NT2/D1 (cell line): ENCODE results near the gene CACNA1C.

Experiments used
- DNase-seq: peaks from one replicate; pipeline ENCODE4 v3.0.0-alpha.2; 2011; ENCODE audit warnings: low read depth, low spot score
- H3K27me3 ChIP-seq: 2 replicates; pipeline ENCODE4 v1.6.0; 2011; ENCODE audit warnings: mild to moderate bottlenecking; ENCODE audit not compliant: insufficient read length, insufficient read depth
- H3K36me3 ChIP-seq: 2 replicates; pipeline ENCODE4 v1.6.1; 2011; ENCODE audit warnings: mild to moderate bottlenecking, low read length, mixed read lengths; ENCODE audit not compliant: insufficient read depth, insufficient read length
- H3K4me1 ChIP-seq: 2 replicates; pipeline ENCODE4 v1.5.1; 2011; ENCODE audit not compliant: insufficient read depth, insufficient read length
- H3K4me3 ChIP-seq: 2 replicates; pipeline ENCODE4 v1.5.1; 2011; ENCODE audit warnings: low read depth; ENCODE audit not compliant: insufficient read length
- H3K9ac ChIP-seq: 2 replicates; pipeline ENCODE4 v1.6.0; 2011; ENCODE audit warnings: low read depth; ENCODE audit not compliant: insufficient read length
- H3K9me3 ChIP-seq: 2 replicates; pipeline ENCODE4 v1.5.1; 2011; ENCODE audit warnings: mild to moderate bottlenecking, low read length; ENCODE audit not compliant: insufficient read depth
- SUZ12 ChIP-seq: IDR thresholded peaks from 2 replicates; pipeline ENCODE4 v1.6.1; 2011; ENCODE audit not compliant: insufficient read length, insufficient read depth; ENCODE audit errors: extremely low read depth
- YY1 ChIP-seq: IDR thresholded peaks from 2 replicates; pipeline ENCODE4 v1.6.1; 2011; ENCODE audit not compliant: insufficient read length, insufficient read depth
- ZNF274 ChIP-seq: IDR thresholded peaks from 2 replicates; pipeline ENCODE4 v1.6.1; 2011; ENCODE audit warnings: mild to moderate bottlenecking, low read depth, low read length

CACNA1C gene

DNA sequence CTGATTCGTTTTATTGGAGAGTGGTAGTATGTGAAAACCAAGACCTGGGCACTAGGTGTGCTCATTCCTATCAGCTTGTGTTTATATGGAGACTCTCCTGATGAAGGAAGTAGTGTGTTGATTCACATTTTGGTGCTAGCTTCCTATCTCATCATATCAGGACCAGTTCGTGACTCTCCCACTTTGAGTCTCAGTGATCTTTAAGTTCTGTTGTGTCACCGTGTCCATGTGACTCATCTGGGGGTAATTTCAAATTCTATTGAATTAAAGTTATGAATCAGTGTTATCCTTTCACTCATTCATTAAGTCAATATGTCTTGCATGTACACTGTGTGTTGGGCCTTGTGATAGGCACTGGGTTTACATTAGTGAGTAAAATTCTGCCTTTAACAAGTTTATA, 180.2 kb downstream of the CACNA1C start:
- TF ChIP-seq YY1 (no peak), ZNF274 (no peak)
- Histone ChIP-seq H3K27me3 (no peaks in the 10 kb centered on the region), H3K9me3 (peaks cover 14% of the 10 kb centered on the region), H3K9ac (no peak overlapping the region), H3K4me1 (no peaks in the 10 kb centered on the region), H3K4me3 (no peak overlapping the region), H3K36me3 (no peaks in the 10 kb centered on the region)
- no peak for DNase-seq

DNA sequence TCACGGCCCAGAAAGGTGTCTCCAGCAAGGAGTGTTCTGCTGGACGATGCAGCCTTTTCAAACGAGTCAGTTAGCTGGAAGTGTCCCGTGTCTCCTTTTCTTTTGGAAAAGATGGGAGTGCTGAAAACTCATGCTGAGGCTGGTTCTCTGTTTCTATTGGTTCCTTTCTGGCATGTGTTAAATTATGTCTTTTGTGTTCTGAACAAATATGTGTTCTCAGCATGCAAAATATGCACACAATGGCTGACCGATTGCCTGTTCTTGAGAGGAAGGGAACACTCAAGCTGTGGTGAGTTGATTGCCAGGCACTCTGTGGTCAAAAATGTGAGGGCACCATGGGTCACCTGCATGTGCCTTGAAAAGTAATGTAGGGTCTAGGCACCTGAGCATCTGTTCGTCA, 181.3 kb downstream of the CACNA1C start:
- no peak for DNase-seq
- no peaks in the 10 kb centered on the region for H3K27me3 ChIP-seq
- no peak overlapping the region for H3K4me3 ChIP-seq
- H3K36me3 ChIP-seq = no peaks in the 10 kb centered on the region
- H3K9me3 ChIP-seq = peaks cover 14% of the 10 kb centered on the region
- H3K9ac ChIP-seq = no peak overlapping the region
- TF ChIP-seq SUZ12 = no peak
- TF ChIP-seq YY1 = no peak
- H3K4me1 ChIP-seq = no peaks in the 10 kb centered on the region

DNA sequence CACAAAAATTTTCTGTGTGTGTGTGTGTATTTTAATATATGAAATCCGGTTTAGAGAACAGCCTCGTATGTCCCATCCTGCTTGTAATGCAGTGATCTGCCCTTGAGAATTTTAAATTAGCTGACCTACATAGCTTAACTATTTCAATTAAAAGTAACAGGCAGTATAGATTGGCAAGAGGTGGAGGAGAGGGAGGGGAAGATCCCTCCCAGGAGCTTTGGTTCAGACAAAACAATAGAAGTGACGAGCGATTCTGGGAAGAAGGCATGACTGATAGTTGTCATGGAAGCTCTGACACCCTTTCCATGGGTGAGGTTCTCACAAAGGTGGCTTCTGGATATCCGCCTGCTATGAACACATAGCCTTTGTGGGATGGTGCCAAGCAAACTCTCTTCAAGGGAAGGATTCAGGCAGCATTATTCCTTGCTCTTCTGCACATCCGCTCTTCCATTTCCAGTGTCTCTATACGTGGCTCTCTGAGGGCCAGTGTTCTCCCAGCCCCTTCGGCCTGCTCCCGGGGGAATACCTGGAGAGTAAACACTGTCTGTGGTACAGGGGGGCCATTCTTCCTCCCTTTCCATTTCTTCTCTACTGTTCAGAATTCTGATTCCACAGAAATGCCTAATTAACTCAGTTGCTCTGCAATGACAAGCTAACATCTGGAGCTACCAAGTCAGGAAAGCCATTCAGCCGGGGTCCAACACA, 182.0 kb downstream of the CACNA1C start:
- no peak overlapping the region for H3K4me3 ChIP-seq
- TF ChIP-seq SUZ12 (no peak), YY1 (no peak), ZNF274 (no peak)

DNA sequence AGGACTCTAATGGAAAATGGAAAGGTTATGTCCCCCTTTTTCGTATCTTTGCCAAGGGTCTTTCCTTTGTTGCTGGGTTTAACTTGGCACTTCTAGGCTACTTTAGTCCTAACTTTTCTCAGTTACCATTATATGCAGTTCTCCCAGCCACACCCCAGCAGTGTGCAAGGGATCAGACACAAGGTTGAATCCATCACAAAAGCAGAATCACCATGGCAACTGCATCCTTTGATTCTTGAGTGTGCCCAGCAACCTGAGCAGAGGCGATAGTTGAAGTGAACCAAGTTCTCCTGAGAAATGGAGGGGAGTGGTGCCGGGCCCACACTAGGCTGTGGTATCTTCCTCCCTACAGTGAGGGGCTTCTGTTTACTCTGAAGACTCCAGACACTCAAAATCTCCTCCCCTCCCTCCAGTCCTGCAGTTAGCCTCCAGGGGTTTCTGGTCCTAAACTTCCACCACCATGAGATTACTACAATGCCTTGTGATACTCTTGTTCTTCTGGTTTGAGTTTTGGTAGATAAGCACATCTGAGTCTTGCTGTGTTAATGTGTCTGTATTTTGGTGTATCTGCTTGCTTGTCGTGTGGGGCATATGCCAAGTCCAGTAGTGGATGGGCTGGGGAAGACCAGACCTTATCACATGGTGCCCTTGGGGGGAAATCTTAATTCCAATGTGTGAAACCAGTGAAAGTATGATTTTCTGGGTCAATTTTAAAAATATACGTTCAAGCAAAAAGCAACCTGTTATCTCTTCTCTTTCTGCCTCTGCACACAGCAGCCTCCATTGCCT, 183.9 kb downstream of the CACNA1C start:
- Histone ChIP-seq H3K27me3 (no peaks in the 10 kb centered on the region), H3K4me1 (peaks cover 11% of the 10 kb centered on the region), H3K9ac (no peak overlapping the region), H3K36me3 (no peaks in the 10 kb centered on the region), H3K4me3 (no peak overlapping the region), H3K9me3 (peaks cover 14% of the 10 kb centered on the region)
- DNase-seq = no peak
- TF ChIP-seq YY1 (no peak), ZNF274 (no peak), SUZ12 (no peak)

More for the DNA sequence above, 182.0 kb downstream of the CACNA1C start:
- no peaks in the 10 kb centered on the region for H3K36me3 ChIP-seq
- H3K9me3 ChIP-seq = peaks cover 14% of the 10 kb centered on the region
- no peaks in the 10 kb centered on the region for H3K4me1 ChIP-seq
- no peak for DNase-seq
- no peaks in the 10 kb centered on the region for H3K27me3 ChIP-seq
- no peak overlapping the region for H3K9ac ChIP-seq

DNA sequence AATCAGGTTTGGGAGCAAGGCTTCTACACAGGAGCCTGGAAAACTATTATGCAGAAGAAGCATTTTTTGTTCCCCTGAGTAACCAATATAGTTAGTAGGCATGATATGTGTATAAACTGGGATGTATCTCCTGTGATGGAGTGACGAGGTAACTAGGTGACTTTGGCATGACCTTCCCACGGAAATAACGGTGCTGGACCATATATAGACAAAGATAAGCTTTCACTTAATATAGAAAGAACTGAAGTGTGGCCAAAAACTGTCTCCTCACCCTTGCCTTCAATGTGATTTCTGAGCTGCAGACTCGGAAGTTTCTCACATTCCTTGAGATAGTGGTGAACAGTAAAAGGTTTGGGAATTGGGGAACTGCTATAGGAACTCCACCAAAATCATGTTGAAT, 185.3 kb downstream of the CACNA1C start:
- H3K4me1 ChIP-seq = peaks cover 17% of the 10 kb centered on the region
- peaks cover 14% of the 10 kb centered on the region for H3K9me3 ChIP-seq
- no peak overlapping the region for H3K9ac ChIP-seq
- no peak for TF ChIP-seq YY1
- TF ChIP-seq ZNF274 = no peak
- no peak for TF ChIP-seq SUZ12
- H3K36me3 ChIP-seq = no peaks in the 10 kb centered on the region
- H3K27me3 ChIP-seq = no peaks in the 10 kb centered on the region
- H3K4me3 ChIP-seq = no peak overlapping the region
- no peak for DNase-seq

DNA sequence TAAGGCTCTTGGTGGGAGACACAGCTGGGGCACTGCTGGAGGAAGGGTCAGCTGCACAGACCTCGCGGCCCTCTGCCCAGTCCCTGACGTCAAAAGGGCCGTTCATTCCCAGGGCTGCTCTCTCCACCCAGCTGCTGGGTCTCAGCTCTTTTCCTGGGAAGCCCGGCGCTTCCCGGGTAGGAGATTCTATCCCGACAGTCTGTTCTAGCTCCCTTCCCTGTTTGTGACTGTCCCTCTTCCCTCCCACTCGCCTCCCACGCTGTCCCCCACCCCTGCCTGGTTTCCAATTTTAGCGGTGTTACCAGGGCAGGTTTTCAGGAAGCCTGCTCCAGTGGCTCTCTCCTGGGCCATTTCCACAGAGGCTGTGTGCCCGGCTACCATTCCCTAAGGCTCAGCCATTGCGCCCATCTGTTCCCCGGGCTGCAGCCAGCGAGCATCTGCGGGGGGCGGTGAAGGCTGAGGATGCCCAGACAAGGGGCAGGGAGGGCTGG, 186.6 kb downstream of the CACNA1C start:
- no peak for DNase-seq
- peaks cover 23% of the 10 kb centered on the region for H3K4me1 ChIP-seq
- peaks cover 6% of the 10 kb centered on the region for H3K9me3 ChIP-seq
- TF ChIP-seq ZNF274 (no peak), SUZ12 (no peak), YY1 (no peak)
- no peak overlapping the region for H3K4me3 ChIP-seq
- H3K36me3 ChIP-seq = no peaks in the 10 kb centered on the region
- no peak overlapping the region for H3K9ac ChIP-seq
- H3K27me3 ChIP-seq = no peaks in the 10 kb centered on the region

DNA sequence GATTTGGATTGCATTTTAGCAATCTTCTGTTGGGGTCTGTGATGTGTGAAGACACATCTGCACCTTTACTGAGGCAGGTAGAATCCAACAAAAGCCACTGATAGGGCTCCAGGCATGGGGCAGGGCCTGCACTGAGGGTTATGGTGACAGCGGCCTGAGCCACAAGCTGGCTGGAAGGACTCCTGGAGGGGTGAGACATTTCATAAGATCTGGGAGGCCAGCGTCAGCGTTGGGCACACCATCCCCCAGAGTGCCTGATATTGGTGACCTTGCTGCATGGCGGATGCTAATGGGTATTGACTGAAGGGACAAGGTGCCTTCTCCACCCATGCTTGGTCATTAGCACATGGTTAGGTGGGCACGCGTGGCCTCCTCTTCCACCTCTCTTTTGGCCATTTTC, 187.6 kb downstream of the CACNA1C start:
- Histone ChIP-seq H3K9me3 (no peaks in the 10 kb centered on the region), H3K27me3 (no peaks in the 10 kb centered on the region), H3K9ac (no peak overlapping the region), H3K36me3 (no peaks in the 10 kb centered on the region), H3K4me1 (peaks cover 29% of the 10 kb centered on the region), H3K4me3 (no peak overlapping the region)
- TF ChIP-seq SUZ12 = no peak
- TF ChIP-seq ZNF274 = no peak
- no peak for TF ChIP-seq YY1
- no peak for DNase-seq
